Loucy (cell line): ENCODE measurements around the gene LLGL2.

ENCODE experiments used
- CTCF ChIP-seq: fragments of 200-600 bp; sonication (generic); conservative IDR thresholded peaks from 2 replicates; pipeline ENCODE4 v1.5.1; 2014; ENCODE audit warnings: mild to moderate bottlenecking, antibody characterized with exemption, low read length
- EZH2phosphoT487 ChIP-seq: fragments of 200-600 bp; IDR thresholded peaks from 2 replicates; pipeline ENCODE4 v1.6.1; 2018; ENCODE audit warnings: antibody characterized with exemption, mild to moderate bottlenecking, moderate library complexity, borderline replicate concordance

GRCh38 chr17:75506888-75507287 lies 18.6 kb upstream of the LLGL2 start:
- TF ChIP-seq CTCF = no peak
- TF ChIP-seq EZH2phosphoT487 = no peak
